Fibroblast of skin of back (primary cell): Measurements from ENCODE around the gene TTC39C.
"Not testable (repeated sequence)": the region's sequence is repeated elsewhere in the genome, so short reads cannot be mapped to it uniquely, and the experiment has no call there.

Experiments
- DNase-seq: peaks from one replicate; pipeline ENCODE4 v3.0.0-alpha.2; 2013

Gene TTC39C

GRCh38 chr18:24138789-24139616, 124.4 kb downstream of the TTC39C start, which contains the start of gene CABYR:
TSS of gene CABYR (plus strand) at chr18:24139062. CDS start at chr18:24143115, 4,053 bp downstream.
- peak; percentile 88 for DNase-seq

GRCh38 chr18:24140697-24141096, 126.1 kb downstream of the TTC39C start:
- no peak for DNase-seq

- DNase-seq: no peak
Observed at GRCh38 chr18:24142376-24142775, 127.8 kb downstream of the TTC39C start.

- not testable (repeated sequence) for DNase-seq
Observed at GRCh38 chr18:24149591-24149990, 135.0 kb downstream of the TTC39C start.

GRCh38 chr18:24153397-24153796, 138.8 kb downstream of the TTC39C start:
- no peak for DNase-seq

- DNase-seq: no peak
Observed at GRCh38 chr18:24157855-24158254, 143.3 kb downstream of the TTC39C start.

- DNase-seq: no peak
Observed at GRCh38 chr18:24160086-24160485, 145.5 kb downstream of the TTC39C start.

GRCh38 chr18:24161304-24161703, 146.8 kb downstream of the TTC39C start:
- DNase-seq: no peak

GRCh38 chr18:24168496-24168895, 153.9 kb downstream of the TTC39C start:
- peak; percentile 39 for DNase-seq

- DNase-seq: no peak
Observed at GRCh38 chr18:24170360-24170759, 155.8 kb downstream of the TTC39C start.

- DNase-seq: no peak
Observed at GRCh38 chr18:24173997-24174396, 159.4 kb downstream of the TTC39C start.

- peak; percentile 45 for DNase-seq
Observed at GRCh38 chr18:24176727-24177416, 162.3 kb downstream of the TTC39C start.

GRCh38 chr18:24177499-24178133, 163.1 kb downstream of the TTC39C start:
- no peak for DNase-seq

- DNase-seq: no peak
Observed at GRCh38 chr18:24180048-24180447, 165.5 kb downstream of the TTC39C start.

- peak; percentile 64 for DNase-seq
Observed at GRCh38 chr18:24181806-24182205, 167.3 kb downstream of the TTC39C start.
